OCI-LY3 (cell line): Measurements from ENCODE around the gene TCF4.

Source experiments
- H2AFZ ChIP-seq: fragments of 200-600, 300-600 bp; shearing (Covaris generic); 2 replicates; pipeline ENCODE4 v1.6.0; 2014; ENCODE audit warnings: antibody characterized with exemption, low read depth, low read length
- H3K27ac ChIP-seq: fragments of 200-600, 300-600 bp; sonication (generic); 2 replicates; pipeline ENCODE4 v1.5.1; 2014; ENCODE audit warnings: mild to moderate bottlenecking, low read length, moderate library complexity, mixed read lengths
- H3K27me3 ChIP-seq: fragments of 200-600, 300-600 bp; sonication (generic); 2 replicates; pipeline ENCODE4 v1.6.1; 2014; ENCODE audit warnings: low read depth, low read length, mixed read lengths
- H3K36me3 ChIP-seq: fragments of 200-600, 300-600 bp; sonication (generic); replicated peaks from 2 replicates; pipeline ENCODE3; 2014; ENCODE audit warnings: low read depth, low read length, mixed read lengths
- H3K4me1 ChIP-seq: fragments of 300-600, 200-600 bp; sonication (generic); 2 replicates; pipeline ENCODE4 v1.6.1; 2014; ENCODE audit warnings: low read length, mixed read lengths
- H3K4me2 ChIP-seq: fragments of 200-600, 300-600 bp; sonication (generic); 2 replicates; pipeline ENCODE4 v1.6.1; 2014; ENCODE audit warnings: low read length, mixed read lengths
- H3K4me3 ChIP-seq: fragments of 300-600, 200-600 bp; sonication (generic); 2 replicates; pipeline ENCODE4 v1.5.1; 2014; ENCODE audit warnings: antibody characterized with exemption, mild to moderate bottlenecking, low read length, moderate library complexity
- H3K79me2 ChIP-seq: fragments of 300-600, 200-600 bp; shearing (Covaris generic); 2 replicates; pipeline ENCODE4 v1.6.1; 2014; ENCODE audit warnings: mild to moderate bottlenecking, low read length, mixed read lengths
- H3K9ac ChIP-seq: fragments of 300-600, 200-600 bp; shearing (Covaris generic); 2 replicates; pipeline ENCODE4 v1.6.0; 2014; ENCODE audit warnings: mild to moderate bottlenecking, low read length, moderate library complexity
- H3K9me3 ChIP-seq: fragments of 200-600, 300-600 bp; shearing (Covaris generic); 2 replicates; pipeline ENCODE4 v1.6.1; 2014; ENCODE audit warnings: low read length, mixed read lengths; ENCODE audit not compliant: insufficient read depth
- H4K20me1 ChIP-seq: fragments of 200-600, 300-600 bp; sonication (generic); 2 replicates; pipeline ENCODE4 v1.6.1; 2016; ENCODE audit warnings: low read length, mixed read lengths; ENCODE audit not compliant: insufficient read depth
- EZH2phosphoT487 ChIP-seq: fragments of 200-600 bp; shearing (Covaris generic); IDR thresholded peaks from 2 replicates; pipeline ENCODE4 v1.6.1; 2018; ENCODE audit warnings: antibody characterized with exemption, mixed run types, low read depth
- TF ChIP-seq, protein P1 (sequence below): fragments of 200-600, 300-600 bp; sonication (generic); IDR thresholded peaks from 2 replicates; pipeline ENCODE4 v1.5.1; 2014; ENCODE audit warnings: antibody characterized with exemption, low read length, low read depth

TCF4 gene

DNA sequence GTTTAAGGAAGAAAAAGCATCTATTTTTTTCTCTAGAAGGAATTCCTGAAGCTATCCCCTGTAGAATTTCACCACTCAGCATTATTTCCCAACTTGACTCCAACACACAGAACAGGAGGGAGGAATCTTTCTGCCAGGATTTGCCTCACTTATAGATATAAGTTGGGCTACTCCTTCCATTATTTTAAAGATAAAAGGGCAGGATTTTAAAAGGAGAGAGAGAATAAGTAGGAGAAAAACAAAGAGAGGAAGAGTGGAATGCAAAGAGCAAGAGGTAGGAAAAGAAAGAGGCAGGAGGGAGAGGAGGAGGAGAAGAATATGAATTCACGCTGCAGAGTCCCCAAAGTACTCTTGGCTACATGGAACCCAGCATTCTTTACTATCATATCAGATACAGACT is 182.5 kb downstream of the TCF4 start:
- no peaks in the 10 kb centered on the region for H3K9me3 ChIP-seq
- peak overlapping the region; percentile 76 for H3K4me2 ChIP-seq
- H3K4me3 ChIP-seq = peak overlapping the region; percentile 56
- H3K4me1 ChIP-seq = peaks cover 98% of the 10 kb centered on the region
- TF ChIP-seq, protein P1, sequence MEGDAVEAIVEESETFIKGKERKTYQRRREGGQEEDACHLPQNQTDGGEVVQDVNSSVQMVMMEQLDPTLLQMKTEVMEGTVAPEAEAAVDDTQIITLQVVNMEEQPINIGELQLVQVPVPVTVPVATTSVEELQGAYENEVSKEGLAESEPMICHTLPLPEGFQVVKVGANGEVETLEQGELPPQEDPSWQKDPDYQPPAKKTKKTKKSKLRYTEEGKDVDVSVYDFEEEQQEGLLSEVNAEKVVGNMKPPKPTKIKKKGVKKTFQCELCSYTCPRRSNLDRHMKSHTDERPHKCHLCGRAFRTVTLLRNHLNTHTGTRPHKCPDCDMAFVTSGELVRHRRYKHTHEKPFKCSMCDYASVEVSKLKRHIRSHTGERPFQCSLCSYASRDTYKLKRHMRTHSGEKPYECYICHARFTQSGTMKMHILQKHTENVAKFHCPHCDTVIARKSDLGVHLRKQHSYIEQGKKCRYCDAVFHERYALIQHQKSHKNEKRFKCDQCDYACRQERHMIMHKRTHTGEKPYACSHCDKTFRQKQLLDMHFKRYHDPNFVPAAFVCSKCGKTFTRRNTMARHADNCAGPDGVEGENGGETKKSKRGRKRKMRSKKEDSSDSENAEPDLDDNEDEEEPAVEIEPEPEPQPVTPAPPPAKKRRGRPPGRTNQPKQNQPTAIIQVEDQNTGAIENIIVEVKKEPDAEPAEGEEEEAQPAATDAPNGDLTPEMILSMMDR = no peak
- no peak for TF ChIP-seq EZH2phosphoT487
- no peak overlapping the region for H2AFZ ChIP-seq
- peaks cover 43% of the 10 kb centered on the region for H3K36me3 ChIP-seq
- H3K79me2 ChIP-seq = peaks cover 100% of the 10 kb centered on the region
- H3K9ac ChIP-seq = peak overlapping the region; percentile 51
- peak overlapping the region; percentile 59 for H3K27ac ChIP-seq
- H4K20me1 ChIP-seq = peaks cover 100% of the 10 kb centered on the region
- no peaks in the 10 kb centered on the region for H3K27me3 ChIP-seq

DNA sequence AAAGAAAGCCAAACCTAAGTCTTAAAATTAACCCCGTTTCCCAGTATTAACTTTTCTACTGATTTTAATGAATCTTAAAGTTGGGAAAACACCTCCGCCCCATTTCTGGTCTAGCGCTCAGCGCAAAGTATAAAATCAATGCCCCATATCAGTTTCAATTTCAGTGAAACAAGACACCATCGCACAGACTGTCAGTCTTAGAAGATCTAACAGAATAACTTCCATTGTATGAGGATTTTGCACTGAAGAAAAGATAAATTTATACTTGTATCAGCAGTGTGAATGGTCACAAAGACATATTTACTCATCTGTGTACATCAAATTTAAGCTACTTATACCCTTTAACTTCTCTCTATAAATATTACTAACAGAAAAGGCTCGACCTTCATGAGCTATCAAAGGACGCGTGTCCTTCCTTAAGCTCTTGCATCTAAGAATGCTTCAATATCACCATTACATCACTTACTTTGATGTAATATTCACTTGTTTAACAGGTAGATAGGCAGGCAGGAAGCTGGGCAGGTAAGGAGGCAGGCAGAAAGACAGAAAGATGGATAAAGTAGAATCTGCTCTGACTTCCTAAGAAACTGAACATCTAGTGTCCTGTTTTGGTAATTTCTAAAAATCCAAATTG is 183.0 kb downstream of the TCF4 start:
- Histone ChIP-seq H3K9ac (peak overlapping the region; percentile 51), H3K79me2 (peaks cover 100% of the 10 kb centered on the region), H3K4me2 (peak overlapping the region; percentile 76), H3K27me3 (no peaks in the 10 kb centered on the region), H3K27ac (peak overlapping the region; percentile 59), H4K20me1 (peaks cover 100% of the 10 kb centered on the region), H3K4me1 (peaks cover 97% of the 10 kb centered on the region), H3K4me3 (peak overlapping the region; percentile 56), H3K9me3 (no peaks in the 10 kb centered on the region), H3K36me3 (peaks cover 43% of the 10 kb centered on the region), H2AFZ (no peak overlapping the region)
- TF ChIP-seq, protein P1 = no peak
- no peak for TF ChIP-seq EZH2phosphoT487

DNA sequence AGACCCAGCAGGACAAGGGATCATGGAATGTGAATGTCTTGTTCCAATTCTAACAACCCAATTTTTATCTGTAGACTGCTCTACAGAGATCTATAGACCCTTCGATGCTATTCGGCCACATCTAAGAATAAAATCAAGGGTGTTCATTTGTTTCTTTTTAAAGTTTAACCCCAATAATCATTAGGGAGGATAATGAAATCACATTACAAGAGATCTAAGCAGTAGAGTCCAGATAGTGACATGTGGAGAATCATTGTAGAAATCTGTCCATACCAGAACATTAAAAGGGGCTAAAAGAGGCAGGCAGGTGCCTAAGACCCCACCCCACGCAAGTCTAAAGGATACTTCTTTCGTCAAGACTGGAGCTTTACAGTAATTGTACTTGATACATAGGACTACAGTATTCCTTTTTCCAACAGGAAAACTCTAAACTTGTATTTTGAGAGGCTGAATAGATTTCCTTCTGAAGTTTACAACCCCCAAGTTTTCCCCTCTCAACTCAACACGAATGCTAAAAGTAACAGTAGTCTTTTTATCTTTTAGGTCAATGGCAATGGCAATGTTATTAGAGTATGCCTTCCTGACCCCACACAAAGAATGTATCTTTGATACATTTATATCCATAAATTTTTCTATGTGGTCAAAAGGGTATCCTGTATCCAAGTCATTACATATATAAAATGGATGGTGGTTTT is 183.7 kb downstream of the TCF4 start:
- Histone ChIP-seq H2AFZ (no peak overlapping the region), H3K4me1 (peaks cover 93% of the 10 kb centered on the region), H3K27ac (peak overlapping the region; percentile 59), H3K36me3 (peaks cover 43% of the 10 kb centered on the region), H3K9me3 (no peaks in the 10 kb centered on the region), H3K9ac (peak overlapping the region; percentile 36), H3K27me3 (no peaks in the 10 kb centered on the region), H3K4me3 (peak overlapping the region; percentile 56), H3K79me2 (peaks cover 100% of the 10 kb centered on the region), H3K4me2 (peak overlapping the region; percentile 76), H4K20me1 (peaks cover 99% of the 10 kb centered on the region)
- TF ChIP-seq, protein P1 = no peak
- TF ChIP-seq EZH2phosphoT487 = no peak

DNA sequence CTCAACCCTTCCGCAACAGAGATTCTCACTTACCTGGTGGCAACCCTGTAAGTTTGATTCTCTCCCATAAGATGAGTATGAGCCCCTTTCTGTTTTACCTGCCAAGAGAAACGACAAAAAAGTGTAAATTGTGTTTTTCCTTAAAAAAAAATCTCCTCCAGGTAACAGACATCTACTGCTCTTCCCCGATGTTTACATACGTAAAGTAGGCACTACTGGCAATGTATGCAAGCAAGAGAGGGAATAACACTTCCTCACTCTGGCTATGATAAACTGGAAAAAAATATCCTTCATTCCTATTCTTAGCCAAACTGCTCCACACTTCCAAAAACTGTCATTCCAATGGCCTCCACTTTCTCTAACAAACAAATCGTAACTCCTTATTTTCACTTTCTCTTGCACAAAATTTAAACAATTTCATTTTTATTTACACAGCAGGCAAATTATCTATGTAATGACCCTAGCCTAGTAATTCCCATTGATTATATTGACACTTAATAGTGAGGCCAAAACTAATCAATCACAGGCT is 184.5 kb downstream of the TCF4 start:
- H3K36me3 ChIP-seq = peaks cover 51% of the 10 kb centered on the region
- H3K9ac ChIP-seq = peak overlapping the region; percentile 36
- no peak for TF ChIP-seq EZH2phosphoT487
- TF ChIP-seq, protein P1 = no peak
- H3K9me3 ChIP-seq = no peaks in the 10 kb centered on the region
- H4K20me1 ChIP-seq = peaks cover 99% of the 10 kb centered on the region
- peaks cover 100% of the 10 kb centered on the region for H3K79me2 ChIP-seq
- H3K4me1 ChIP-seq = peaks cover 85% of the 10 kb centered on the region
- peak overlapping the region; percentile 56 for H3K4me3 ChIP-seq
- no peaks in the 10 kb centered on the region for H3K27me3 ChIP-seq
- peak overlapping the region; percentile 76 for H3K4me2 ChIP-seq
- peak overlapping the region; percentile 59 for H3K27ac ChIP-seq
- H2AFZ ChIP-seq = no peak overlapping the region
